H1 (cell line): ENCODE measurements around the gene PLK3.

Source experiments
- CEBPB ChIP-seq: IDR thresholded peaks from 2 replicates; pipeline ENCODE4 v1.6.1; 2012; ENCODE audit warnings: low read depth, low read length
- EP300 ChIP-seq, 2 experiments: IDR thresholded peaks; 1 replicate in 1 of 2; 2 replicates in 1 of 2; pipeline ENCODE4 v1.6.1; 2011 to 2012; ENCODE audit warnings: low read depth in 2 of 2, low read length in 2 of 2, mild to moderate bottlenecking in 2 of 2, borderline replicate concordance in 1 of 2, inconsistent platforms in 1 of 2, moderate library complexity in 1 of 2
- EZH2 ChIP-seq: fragments of 200-600 bp; sonication (generic); IDR thresholded peaks from 2 replicates; pipeline ENCODE4 v1.7.1; 2012; ENCODE audit warnings: low read depth, mild to moderate bottlenecking, moderate library complexity, low read length, inconsistent platforms; ENCODE audit not compliant: severe bottlenecking
- POLR2A ChIP-seq, 2 experiments: IDR thresholded peaks; 1 replicate in 1 of 2; 2 replicates in 1 of 2; pipeline ENCODE4 v1.6.1; 2011; ENCODE audit warnings: low read depth in 2 of 2, low read length in 2 of 2, mild to moderate bottlenecking in 2 of 2; ENCODE audit errors: control extremely low read depth in 1 of 2
- SIRT6 ChIP-seq: IDR thresholded peaks from one replicate; pipeline ENCODE4 v1.7.1; 2012; ENCODE audit warnings: low read length, inconsistent platforms
- SP1 ChIP-seq: IDR thresholded peaks from 2 replicates; pipeline ENCODE4 v1.6.1; 2011; ENCODE audit warnings: low read depth, low read length
- TBP ChIP-seq: IDR thresholded peaks from 2 replicates; pipeline ENCODE4 v1.6.1; 2011; ENCODE audit warnings: low read depth, low read length, improper control_type of control experiment
- ZNF274 ChIP-seq: IDR thresholded peaks from 2 replicates; pipeline ENCODE4 v1.7.0; 2012; ENCODE audit warnings: low read length, borderline replicate concordance; ENCODE audit errors: extremely low read depth
- TF ChIP-seq, protein P1 (sequence below), 3 experiments: IDR thresholded peaks; 1 replicate in 2 of 3; 2 replicates in 1 of 3; pipeline versions ENCODE4 v1.5.1 to v1.6.1; 2011; ENCODE audit warnings: low read length in 3 of 3, mild to moderate bottlenecking in 3 of 3, inconsistent platforms in 2 of 3, low read depth in 1 of 3, moderate library complexity in 1 of 3; ENCODE audit not compliant: insufficient read depth in 1 of 3; ENCODE audit errors: control extremely low read depth in 1 of 3

DNA sequence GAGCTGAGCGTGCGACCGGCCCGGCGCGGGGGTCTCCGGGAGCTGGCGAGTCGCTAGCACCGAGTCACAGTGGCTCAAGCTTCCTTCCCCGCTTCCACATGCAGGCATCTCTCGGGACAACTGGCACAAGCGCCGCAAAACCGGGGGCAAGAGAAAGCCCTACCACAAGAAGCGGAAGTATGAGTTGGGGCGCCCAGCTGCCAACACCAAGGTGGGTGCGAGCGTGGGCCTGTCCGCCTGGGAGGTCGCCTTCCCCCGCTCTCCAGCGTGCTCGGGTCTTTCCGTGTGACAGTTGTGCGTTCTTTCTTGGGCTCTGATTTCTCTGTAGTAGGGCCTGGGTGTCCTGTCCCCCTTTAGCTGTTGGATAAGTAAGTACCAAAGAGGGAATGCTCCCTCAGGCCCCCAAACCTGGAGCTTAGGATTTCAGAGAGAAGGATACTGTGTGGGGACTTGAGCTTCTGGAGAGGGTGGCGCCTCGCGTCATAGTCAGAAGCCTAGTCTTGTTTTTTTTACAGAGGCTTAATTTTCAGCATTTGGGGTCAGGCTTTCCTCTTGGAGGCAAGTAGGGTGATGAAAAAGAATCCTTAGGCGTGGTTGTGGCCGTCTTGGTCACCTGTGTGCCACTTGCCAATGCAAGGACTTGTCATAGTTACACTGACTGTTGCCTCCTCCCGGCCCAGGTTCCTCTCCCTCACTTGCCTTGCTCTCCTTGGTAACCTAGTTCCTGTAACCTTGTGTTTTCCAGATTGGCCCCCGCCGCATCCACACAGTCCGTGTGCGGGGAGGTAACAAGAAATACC lies 24.0 kb upstream of the PLK3 start:
- TF ChIP-seq, protein P1, sequence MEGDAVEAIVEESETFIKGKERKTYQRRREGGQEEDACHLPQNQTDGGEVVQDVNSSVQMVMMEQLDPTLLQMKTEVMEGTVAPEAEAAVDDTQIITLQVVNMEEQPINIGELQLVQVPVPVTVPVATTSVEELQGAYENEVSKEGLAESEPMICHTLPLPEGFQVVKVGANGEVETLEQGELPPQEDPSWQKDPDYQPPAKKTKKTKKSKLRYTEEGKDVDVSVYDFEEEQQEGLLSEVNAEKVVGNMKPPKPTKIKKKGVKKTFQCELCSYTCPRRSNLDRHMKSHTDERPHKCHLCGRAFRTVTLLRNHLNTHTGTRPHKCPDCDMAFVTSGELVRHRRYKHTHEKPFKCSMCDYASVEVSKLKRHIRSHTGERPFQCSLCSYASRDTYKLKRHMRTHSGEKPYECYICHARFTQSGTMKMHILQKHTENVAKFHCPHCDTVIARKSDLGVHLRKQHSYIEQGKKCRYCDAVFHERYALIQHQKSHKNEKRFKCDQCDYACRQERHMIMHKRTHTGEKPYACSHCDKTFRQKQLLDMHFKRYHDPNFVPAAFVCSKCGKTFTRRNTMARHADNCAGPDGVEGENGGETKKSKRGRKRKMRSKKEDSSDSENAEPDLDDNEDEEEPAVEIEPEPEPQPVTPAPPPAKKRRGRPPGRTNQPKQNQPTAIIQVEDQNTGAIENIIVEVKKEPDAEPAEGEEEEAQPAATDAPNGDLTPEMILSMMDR (IDR thresholded peaks at IDR 0.05; ENCODE audit: control extremely low read depth in 1 of 3, insufficient read depth in 1 of 3, low read depth in 1 of 3, low read length in 3 of 3): no peak
- TF ChIP-seq SIRT6: no peak
- no peak for TF ChIP-seq TBP
- no peak for TF ChIP-seq EZH2
- TF ChIP-seq POLR2A (IDR thresholded peaks at IDR 0.05; ENCODE audit: control extremely low read depth in 1 of 2, low read depth in 2 of 2, low read length in 2 of 2): no peak
- TF ChIP-seq EP300 (IDR thresholded peaks at IDR 0.05; ENCODE audit: borderline replicate concordance in 1 of 2, low read depth in 2 of 2, low read length in 2 of 2): no peak
- no peak for TF ChIP-seq CEBPB
- no peak for TF ChIP-seq ZNF274
- no peak for TF ChIP-seq SP1
